Type B pancreatic cell (in vitro differentiated cells): ENCODE results near the gene DOCK2. TPM values are rescaled to one million over a fixed set of nuclear protein-coding genes. Genes with fewer than 3 reads are reported as not detected.

Experiments
- DNase-seq: peaks from one replicate; pipeline ENCODE4 v3.0.0; 2021; ENCODE audit warnings: mixed read lengths; ENCODE audit not compliant: unreplicated experiment; ENCODE audit errors: extremely low spot score
- H3K27ac Mint-ChIP-seq: 2 replicates; pipeline ENCODE4 v1.8.0; 2021; ENCODE audit warnings: mild to moderate bottlenecking, mixed read lengths
- H3K27me3 Mint-ChIP-seq: 2 replicates; pipeline ENCODE4 v1.8.0; 2021; ENCODE audit warnings: mixed read lengths
- H3K36me3 Mint-ChIP-seq: 2 replicates; pipeline ENCODE4 v1.8.0; 2021; ENCODE audit warnings: mixed read lengths
- H3K4me1 Mint-ChIP-seq: one replicate; pipeline ENCODE4 v1.8.0; 2021; ENCODE audit warnings: mixed read lengths; ENCODE audit not compliant: unreplicated experiment
- H3K4me3 Mint-ChIP-seq: 2 replicates; pipeline ENCODE4 v1.8.0; 2021; ENCODE audit warnings: mild to moderate bottlenecking, mixed read lengths
- H3K9me3 Mint-ChIP-seq: 2 replicates; pipeline ENCODE4 v1.8.0; 2021; ENCODE audit warnings: mixed read lengths
- CTCF ChIP-seq: fragments of 200-600 bp; sonication (generic); conservative IDR thresholded peaks from 2 replicates; pipeline ENCODE4 v1.5.0; 2021; ENCODE audit warnings: antibody characterized with exemption, mild to moderate bottlenecking
- total RNA-seq: library from RNA; stranded (reverse); gene quantifications from 2 replicates; pipeline ENCODE4 v1.2.1, GENCODE V29; 2021; ENCODE audit warnings: low replicate concordance

Gene DOCK2
- total RNA-seq, 1 donor from 2014 or later: 0.82 TPM

GRCh38 chr5:169881702-169882303, 244.7 kb downstream of the DOCK2 start:
- H3K27me3 Mint-ChIP-seq: peaks cover 47% of the 10 kb centered on the region
- H3K4me3 Mint-ChIP-seq: no peak overlapping the region
- H3K4me1 Mint-ChIP-seq: peaks cover 30% of the 10 kb centered on the region
- DNase-seq: no peak
- no peak for TF ChIP-seq CTCF
- H3K36me3 Mint-ChIP-seq: peaks cover 2% of the 10 kb centered on the region
- H3K9me3 Mint-ChIP-seq: no peaks in the 10 kb centered on the region
- H3K27ac Mint-ChIP-seq: no peak overlapping the region

- H3K27ac Mint-ChIP-seq: no peak overlapping the region
- peaks cover 17% of the 10 kb centered on the region for H3K4me1 Mint-ChIP-seq
- no peak for TF ChIP-seq CTCF
- H3K4me3 Mint-ChIP-seq: no peak overlapping the region
- no peaks in the 10 kb centered on the region for H3K36me3 Mint-ChIP-seq
- DNase-seq: no peak
- H3K9me3 Mint-ChIP-seq: peaks cover 4% of the 10 kb centered on the region
- peaks cover 37% of the 10 kb centered on the region for H3K27me3 Mint-ChIP-seq
Measured at GRCh38 chr5:169886033-169886432, 249.0 kb downstream of the DOCK2 start.

- TF ChIP-seq CTCF: no peak
- Mint-ChIP-seq H3K4me1 (peaks cover 16% of the 10 kb centered on the region), H3K9me3 (peaks cover 4% of the 10 kb centered on the region), H3K27me3 (peaks cover 35% of the 10 kb centered on the region), H3K4me3 (no peak overlapping the region), H3K36me3 (no peaks in the 10 kb centered on the region), H3K27ac (no peak overlapping the region)
- DNase-seq: no peak
Measured at GRCh38 chr5:169886677-169887076, 249.6 kb downstream of the DOCK2 start.

GRCh38 chr5:169889572-169889971, 252.5 kb downstream of the DOCK2 start:
- peaks cover 4% of the 10 kb centered on the region for H3K9me3 Mint-ChIP-seq
- H3K27ac Mint-ChIP-seq: no peak overlapping the region
- H3K4me1 Mint-ChIP-seq: no peaks in the 10 kb centered on the region
- H3K4me3 Mint-ChIP-seq: no peak overlapping the region
- no peak for TF ChIP-seq CTCF
- H3K27me3 Mint-ChIP-seq: peaks cover 29% of the 10 kb centered on the region
- DNase-seq: no peak
- no peaks in the 10 kb centered on the region for H3K36me3 Mint-ChIP-seq

- Mint-ChIP-seq H3K36me3 (no peaks in the 10 kb centered on the region), H3K4me1 (no peaks in the 10 kb centered on the region), H3K27ac (no peak overlapping the region), H3K27me3 (peaks cover 28% of the 10 kb centered on the region), H3K9me3 (peaks cover 4% of the 10 kb centered on the region), H3K4me3 (no peak overlapping the region)
- no peak for DNase-seq
- no peak for TF ChIP-seq CTCF
Measured at GRCh38 chr5:169893010-169893409, 255.9 kb downstream of the DOCK2 start.

- Mint-ChIP-seq H3K36me3 (no peaks in the 10 kb centered on the region), H3K9me3 (peaks cover under 1% of the 10 kb centered on the region), H3K4me3 (no peak overlapping the region), H3K27ac (no peak overlapping the region), H3K27me3 (peaks cover 27% of the 10 kb centered on the region), H3K4me1 (no peaks in the 10 kb centered on the region)
- TF ChIP-seq CTCF: no peak
- DNase-seq: no peak
Measured at GRCh38 chr5:169893571-169893970, 256.5 kb downstream of the DOCK2 start.
